GM23338 (cell line): ENCODE data around the gene GMPR. TPM values are rescaled to one million over a fixed set of nuclear protein-coding genes. Genes with fewer than 3 reads are reported as not detected.

Experiments used
- ATAC-seq: fragments of 200-7000 bp; cut with Tn5 transposase; 3 replicates; pipeline ENCODE4 v1.9.1; 2020
- DNase-seq: peaks from one replicate; pipeline ENCODE4 v3.0.0-alpha.2; 2015; ENCODE audit warnings: low spot score
- H2AFZ ChIP-seq: fragments of 200-600 bp; sonication (generic); 2 replicates; pipeline ENCODE4 v1.8.0; 2016; ENCODE audit warnings: antibody characterized with exemption, mild to moderate bottlenecking, moderate library complexity
- H3F3A ChIP-seq: fragments of 200-600 bp; sonication (generic); replicated peaks from 2 replicates; pipeline ENCODE4 v1.8.0; 2017; ENCODE audit warnings: antibody characterized with exemption, mixed run types, low read depth
- H3K27ac ChIP-seq: fragments of 200-600 bp; sonication (generic); 2 replicates; pipeline ENCODE4 v1.6.1; 2016; ENCODE audit warnings: low read depth
- H3K27me3 ChIP-seq: fragments of 200-600 bp; sonication (generic); 2 replicates; pipeline ENCODE4 v1.8.0; 2016; ENCODE audit warnings: mild to moderate bottlenecking, mixed run types, moderate library complexity; ENCODE audit not compliant: insufficient read depth
- H3K36me3 ChIP-seq: fragments of 200-600 bp; sonication (generic); 2 replicates; pipeline ENCODE4 v1.8.0; 2016; ENCODE audit warnings: mild to moderate bottlenecking; ENCODE audit not compliant: insufficient read depth
- H3K4me1 ChIP-seq: fragments of 200-600 bp; sonication (generic); 2 replicates; pipeline ENCODE4 v1.8.0; 2016; ENCODE audit warnings: mild to moderate bottlenecking, moderate library complexity; ENCODE audit not compliant: insufficient read depth
- H3K4me2 ChIP-seq: fragments of 200-600 bp; sonication (generic); 2 replicates; pipeline ENCODE4 v1.7.1; 2017; ENCODE audit warnings: mixed run types
- H3K4me3 ChIP-seq: fragments of 200-600 bp; sonication (generic); 2 replicates; pipeline ENCODE4 v1.6.1; 2016; ENCODE audit warnings: mixed run types
- H3K79me2 ChIP-seq: fragments of 200-600 bp; sonication (generic); replicated peaks from 2 replicates; pipeline ENCODE4 v1.8.0; 2017; ENCODE audit warnings: mild to moderate bottlenecking; ENCODE audit not compliant: insufficient read depth
- H3K9me2 ChIP-seq: fragments of 200-600 bp; sonication (generic); 2 replicates; pipeline ENCODE4 v1.8.0; 2017; ENCODE audit not compliant: insufficient read depth
- H4K20me1 ChIP-seq: fragments of 200-600 bp; sonication (generic); replicated peaks from 2 replicates; pipeline ENCODE4 v1.8.0; 2017; ENCODE audit warnings: mild to moderate bottlenecking; ENCODE audit not compliant: insufficient read depth
- H3K27ac Mint-ChIP-seq: 2 replicates; pipeline ENCODE4 v1.8.0; 2020; ENCODE audit warnings: inconsistent platforms, mild to moderate bottlenecking, moderate library complexity, mixed read lengths
- H3K27me3 Mint-ChIP-seq: 3 replicates; pipeline ENCODE4 v1.8.0; 2022; ENCODE audit warnings: low read depth, mild to moderate bottlenecking, moderate library complexity, mixed read lengths, inconsistent platforms; ENCODE audit not compliant: insufficient read depth, poor library complexity
- H3K36me3 Mint-ChIP-seq: 3 replicates; pipeline ENCODE4 v1.8.0; 2021; ENCODE audit warnings: low read depth, mild to moderate bottlenecking, inconsistent platforms, moderate library complexity, mixed read lengths
- H3K4me1 Mint-ChIP-seq: 3 replicates; pipeline ENCODE4 v1.8.0; 2020; ENCODE audit warnings: mild to moderate bottlenecking, inconsistent platforms, mixed read lengths
- H3K4me3 Mint-ChIP-seq: 3 replicates; pipeline ENCODE4 v1.8.0; 2021; ENCODE audit warnings: moderate library complexity, mild to moderate bottlenecking, inconsistent platforms, mixed read lengths
- H3K9me3 Mint-ChIP-seq: 3 replicates; pipeline ENCODE4 v1.8.0; 2020; ENCODE audit warnings: moderate library complexity, mild to moderate bottlenecking, inconsistent platforms, mixed read lengths
- CREB1 ChIP-seq: fragments of 250-450 bp; sonication (Bioruptor Pico); IDR thresholded peaks from 2 replicates; pipeline ENCODE4 v1.5.0; 2020; ENCODE audit warnings: low read depth, mild to moderate bottlenecking, moderate library complexity
- EZH2 ChIP-seq: fragments of 200-600 bp; sonication (generic); IDR thresholded peaks from one replicate; pipeline ENCODE4 v1.8.0; 2017; ENCODE audit warnings: antibody characterized with exemption, mild to moderate bottlenecking, low read depth; ENCODE audit not compliant: unreplicated experiment
- EZH2phosphoT487 ChIP-seq: fragments of 200-600 bp; sonication (generic); IDR thresholded peaks from one replicate; pipeline ENCODE4 v1.8.1; 2018; ENCODE audit warnings: antibody characterized with exemption; ENCODE audit not compliant: unreplicated experiment
- JUNB ChIP-seq: IDR thresholded peaks from one replicate; pipeline ENCODE4 v1.6.1; 2016; ENCODE audit warnings: antibody characterized with exemption; ENCODE audit not compliant: unreplicated experiment
- NANOG ChIP-seq: IDR thresholded peaks from 2 replicates; pipeline ENCODE4 v1.6.1; 2016; ENCODE audit warnings: antibody characterized with exemption, borderline replicate concordance
- POLR2AphosphoS5 ChIP-seq: IDR thresholded peaks from 2 replicates; pipeline ENCODE4 v1.6.1; 2016; ENCODE audit warnings: antibody characterized with exemption, low read depth
- STAT1 ChIP-seq: IDR thresholded peaks from one replicate; pipeline ENCODE4 v1.6.1; 2016; ENCODE audit warnings: antibody characterized with exemption; ENCODE audit not compliant: unreplicated experiment
- ZNF114 ChIP-seq: fragments of 250-450 bp; sonication (Bioruptor Pico); IDR thresholded peaks from 2 replicates; pipeline ENCODE4 v1.5.0; 2020; ENCODE audit warnings: mild to moderate bottlenecking, moderate library complexity
- ZNF331 ChIP-seq: fragments of 250-450 bp; sonication (Bioruptor Pico); IDR thresholded peaks from 2 replicates; pipeline ENCODE4 v1.5.0; 2020; ENCODE audit warnings: low read depth, mild to moderate bottlenecking, moderate library complexity
- polyA plus RNA-seq: library from polyadenylated mRNA; unstranded; fragments of >200 nt; fragmentation: Nextera tagmentation; extraction: Ambion mirVana; gene quantifications from 2 replicates; pipeline ENCODE4 v1.2.1, GENCODE V29; 2016
- total RNA-seq: library from RNA; depleted of rRNA; stranded (reverse); fragments of >200 nt; shearing (Covaris generic); gene quantifications from 2 replicates; pipeline ENCODE4 v1.2.3, GENCODE V29; 2014
- TF ChIP-seq, protein P1 (sequence below): IDR thresholded peaks from one replicate; pipeline ENCODE4 v1.6.1; 2018; ENCODE audit warnings: antibody characterized with exemption; ENCODE audit not compliant: unreplicated experiment
- TF ChIP-seq, protein P2 (sequence below): fragments of 250-450 bp; sonication (Bioruptor Pico); IDR thresholded peaks from 2 replicates; pipeline ENCODE4 v1.5.0; 2020; ENCODE audit warnings: mild to moderate bottlenecking, moderate library complexity
- TF ChIP-seq, protein P3 (sequence below), 2 experiments: fragments of 200-600 bp in 1 of 2; sonication (generic) in 1 of 2; conservative IDR thresholded peaks; 2 replicates each; pipeline versions ENCODE4 v1.5.1 to v1.6.1; 2016 to 2017; ENCODE audit warnings: antibody characterized with exemption in 2 of 2, low read depth in 2 of 2, mild to moderate bottlenecking in 2 of 2, moderate library complexity in 1 of 2
- TF ChIP-seq, protein P4 (sequence below): IDR thresholded peaks from 2 replicates; pipeline ENCODE4 v1.6.1; 2016; ENCODE audit warnings: antibody characterized with exemption

The GMPR gene
- total and polyA plus RNA-seq, 2 experiments from 2014 or later: 0.23 to 0.35 TPM

DNA sequence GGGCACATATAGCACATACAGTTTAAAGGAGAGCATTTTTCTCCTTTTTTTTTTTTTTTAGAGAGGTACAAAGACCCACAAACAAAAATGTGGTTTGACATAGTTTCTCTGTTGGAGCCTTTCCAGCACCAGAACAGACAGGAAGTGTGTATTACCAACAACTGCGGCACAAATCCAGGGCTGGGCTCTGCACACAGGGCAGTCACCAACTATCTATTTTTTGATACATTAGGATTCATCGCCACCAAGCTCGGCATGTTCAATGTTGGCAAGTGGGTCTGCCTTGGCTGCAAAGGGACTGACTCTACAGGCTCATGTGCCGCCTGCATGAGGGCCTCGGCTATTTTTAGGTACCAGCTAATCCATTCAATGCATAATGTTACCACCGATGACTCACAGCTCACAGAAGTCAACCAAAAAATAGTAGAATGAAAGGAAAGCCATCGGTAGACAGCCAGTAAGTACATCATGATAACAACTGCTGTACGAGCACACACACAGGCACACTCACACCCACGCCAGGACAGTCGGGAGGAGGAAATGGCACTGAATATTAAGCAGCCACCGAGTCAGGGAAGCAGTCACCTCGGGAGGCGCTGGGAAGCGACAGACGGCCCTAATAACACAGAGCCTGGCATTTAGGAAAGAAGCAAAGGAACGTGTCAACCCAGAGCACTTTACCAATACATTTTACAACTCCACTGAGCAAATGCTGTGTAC, 81.6 kb downstream of the GMPR start:
- Mint-ChIP-seq H3K9me3 (no peaks in the 10 kb centered on the region), H3K36me3 (no peaks in the 10 kb centered on the region), H3K4me3 (no peak overlapping the region), H3K27me3 (peaks cover under 1% of the 10 kb centered on the region), H3K27ac (no peak overlapping the region), H3K4me1 (peaks cover 33% of the 10 kb centered on the region)
- no peaks in the 10 kb centered on the region for H3K79me2 ChIP-seq
- DNase-seq (no peak), ATAC-seq (0 out of 3 replicates have a peak, but pooled peaks have one; percentile 9)
- H3K36me3 ChIP-seq: no peaks in the 10 kb centered on the region
- no peaks in the 10 kb centered on the region for H3F3A ChIP-seq
- H3K4me3 ChIP-seq: no peak overlapping the region
- H3K4me1 ChIP-seq: peaks cover 10% of the 10 kb centered on the region; the same call in 1 of the 2 replicates
- no peaks in the 10 kb centered on the region for H4K20me1 ChIP-seq
- no peaks in the 10 kb centered on the region for H3K9me2 ChIP-seq
- H2AFZ ChIP-seq: no peak overlapping the region
- H3K27ac ChIP-seq: no peak overlapping the region
- no peak overlapping the region for H3K4me2 ChIP-seq
- H3K27me3 ChIP-seq: no peaks in the 10 kb centered on the region
- TF ChIP-seq, protein P1, sequence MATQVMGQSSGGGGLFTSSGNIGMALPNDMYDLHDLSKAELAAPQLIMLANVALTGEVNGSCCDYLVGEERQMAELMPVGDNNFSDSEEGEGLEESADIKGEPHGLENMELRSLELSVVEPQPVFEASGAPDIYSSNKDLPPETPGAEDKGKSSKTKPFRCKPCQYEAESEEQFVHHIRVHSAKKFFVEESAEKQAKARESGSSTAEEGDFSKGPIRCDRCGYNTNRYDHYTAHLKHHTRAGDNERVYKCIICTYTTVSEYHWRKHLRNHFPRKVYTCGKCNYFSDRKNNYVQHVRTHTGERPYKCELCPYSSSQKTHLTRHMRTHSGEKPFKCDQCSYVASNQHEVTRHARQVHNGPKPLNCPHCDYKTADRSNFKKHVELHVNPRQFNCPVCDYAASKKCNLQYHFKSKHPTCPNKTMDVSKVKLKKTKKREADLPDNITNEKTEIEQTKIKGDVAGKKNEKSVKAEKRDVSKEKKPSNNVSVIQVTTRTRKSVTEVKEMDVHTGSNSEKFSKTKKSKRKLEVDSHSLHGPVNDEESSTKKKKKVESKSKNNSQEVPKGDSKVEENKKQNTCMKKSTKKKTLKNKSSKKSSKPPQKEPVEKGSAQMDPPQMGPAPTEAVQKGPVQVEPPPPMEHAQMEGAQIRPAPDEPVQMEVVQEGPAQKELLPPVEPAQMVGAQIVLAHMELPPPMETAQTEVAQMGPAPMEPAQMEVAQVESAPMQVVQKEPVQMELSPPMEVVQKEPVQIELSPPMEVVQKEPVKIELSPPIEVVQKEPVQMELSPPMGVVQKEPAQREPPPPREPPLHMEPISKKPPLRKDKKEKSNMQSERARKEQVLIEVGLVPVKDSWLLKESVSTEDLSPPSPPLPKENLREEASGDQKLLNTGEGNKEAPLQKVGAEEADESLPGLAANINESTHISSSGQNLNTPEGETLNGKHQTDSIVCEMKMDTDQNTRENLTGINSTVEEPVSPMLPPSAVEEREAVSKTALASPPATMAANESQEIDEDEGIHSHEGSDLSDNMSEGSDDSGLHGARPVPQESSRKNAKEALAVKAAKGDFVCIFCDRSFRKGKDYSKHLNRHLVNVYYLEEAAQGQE: no peak
- TF ChIP-seq, protein P2, sequence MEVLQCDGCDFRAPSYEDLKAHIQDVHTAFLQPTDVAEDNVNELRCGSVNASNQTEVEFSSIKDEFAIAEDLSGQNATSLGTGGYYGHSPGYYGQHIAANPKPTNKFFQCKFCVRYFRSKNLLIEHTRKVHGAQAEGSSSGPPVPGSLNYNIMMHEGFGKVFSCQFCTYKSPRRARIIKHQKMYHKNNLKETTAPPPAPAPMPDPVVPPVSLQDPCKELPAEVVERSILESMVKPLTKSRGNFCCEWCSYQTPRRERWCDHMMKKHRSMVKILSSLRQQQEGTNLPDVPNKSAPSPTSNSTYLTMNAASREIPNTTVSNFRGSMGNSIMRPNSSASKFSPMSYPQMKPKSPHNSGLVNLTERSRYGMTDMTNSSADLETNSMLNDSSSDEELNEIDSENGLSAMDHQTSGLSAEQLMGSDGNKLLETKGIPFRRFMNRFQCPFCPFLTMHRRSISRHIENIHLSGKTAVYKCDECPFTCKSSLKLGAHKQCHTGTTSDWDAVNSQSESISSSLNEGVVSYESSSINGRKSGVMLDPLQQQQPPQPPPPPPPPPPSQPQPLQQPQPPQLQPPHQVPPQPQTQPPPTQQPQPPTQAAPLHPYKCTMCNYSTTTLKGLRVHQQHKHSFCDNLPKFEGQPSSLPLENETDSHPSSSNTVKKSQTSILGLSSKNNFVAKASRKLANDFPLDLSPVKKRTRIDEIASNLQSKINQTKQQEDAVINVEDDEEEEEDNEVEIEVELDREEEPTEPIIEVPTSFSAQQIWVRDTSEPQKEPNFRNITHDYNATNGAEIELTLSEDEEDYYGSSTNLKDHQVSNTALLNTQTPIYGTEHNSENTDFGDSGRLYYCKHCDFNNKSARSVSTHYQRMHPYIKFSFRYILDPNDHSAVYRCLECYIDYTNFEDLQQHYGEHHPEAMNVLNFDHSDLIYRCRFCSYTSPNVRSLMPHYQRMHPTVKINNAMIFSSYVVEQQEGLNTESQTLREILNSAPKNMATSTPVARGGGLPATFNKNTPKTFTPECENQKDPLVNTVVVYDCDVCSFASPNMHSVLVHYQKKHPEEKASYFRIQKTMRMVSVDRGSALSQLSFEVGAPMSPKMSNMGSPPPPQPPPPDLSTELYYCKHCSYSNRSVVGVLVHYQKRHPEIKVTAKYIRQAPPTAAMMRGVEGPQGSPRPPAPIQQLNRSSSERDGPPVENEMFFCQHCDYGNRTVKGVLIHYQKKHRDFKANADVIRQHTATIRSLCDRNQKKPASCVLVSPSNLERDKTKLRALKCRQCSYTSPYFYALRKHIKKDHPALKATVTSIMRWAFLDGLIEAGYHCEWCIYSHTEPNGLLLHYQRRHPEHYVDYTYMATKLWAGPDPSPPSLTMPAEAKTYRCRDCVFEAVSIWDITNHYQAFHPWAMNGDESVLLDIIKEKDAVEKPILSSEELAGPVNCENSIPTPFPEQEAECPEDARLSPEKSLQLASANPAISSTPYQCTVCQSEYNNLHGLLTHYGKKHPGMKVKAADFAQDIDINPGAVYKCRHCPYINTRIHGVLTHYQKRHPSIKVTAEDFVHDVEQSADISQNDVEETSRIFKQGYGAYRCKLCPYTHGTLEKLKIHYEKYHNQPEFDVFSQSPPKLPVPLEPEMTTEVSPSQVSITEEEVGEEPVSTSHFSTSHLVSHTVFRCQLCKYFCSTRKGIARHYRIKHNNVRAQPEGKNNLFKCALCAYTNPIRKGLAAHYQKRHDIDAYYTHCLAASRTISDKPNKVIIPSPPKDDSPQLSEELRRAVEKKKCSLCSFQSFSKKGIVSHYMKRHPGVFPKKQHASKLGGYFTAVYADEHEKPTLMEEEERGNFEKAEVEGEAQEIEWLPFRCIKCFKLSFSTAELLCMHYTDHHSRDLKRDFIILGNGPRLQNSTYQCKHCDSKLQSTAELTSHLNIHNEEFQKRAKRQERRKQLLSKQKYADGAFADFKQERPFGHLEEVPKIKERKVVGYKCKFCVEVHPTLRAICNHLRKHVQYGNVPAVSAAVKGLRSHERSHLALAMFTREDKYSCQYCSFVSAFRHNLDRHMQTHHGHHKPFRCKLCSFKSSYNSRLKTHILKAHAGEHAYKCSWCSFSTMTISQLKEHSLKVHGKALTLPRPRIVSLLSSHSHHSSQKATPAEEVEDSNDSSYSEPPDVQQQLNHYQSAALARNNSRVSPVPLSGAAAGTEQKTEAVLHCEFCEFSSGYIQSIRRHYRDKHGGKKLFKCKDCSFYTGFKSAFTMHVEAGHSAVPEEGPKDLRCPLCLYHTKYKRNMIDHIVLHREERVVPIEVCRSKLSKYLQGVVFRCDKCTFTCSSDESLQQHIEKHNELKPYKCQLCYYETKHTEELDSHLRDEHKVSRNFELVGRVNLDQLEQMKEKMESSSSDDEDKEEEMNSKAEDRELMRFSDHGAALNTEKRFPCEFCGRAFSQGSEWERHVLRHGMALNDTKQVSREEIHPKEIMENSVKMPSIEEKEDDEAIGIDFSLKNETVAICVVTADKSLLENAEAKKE (CRISPR knock-in tag): no peak
- TF ChIP-seq ZNF331 (CRISPR knock-in tag) (no peak), EZH2 (no peak), ZNF114 (CRISPR knock-in tag) (no peak), CREB1 (CRISPR knock-in tag) (no peak), NANOG (no peak), STAT1 (no peak), EZH2phosphoT487 (no peak), POLR2AphosphoS5 (no peak), JUNB (no peak)
- TF ChIP-seq, protein P3, sequence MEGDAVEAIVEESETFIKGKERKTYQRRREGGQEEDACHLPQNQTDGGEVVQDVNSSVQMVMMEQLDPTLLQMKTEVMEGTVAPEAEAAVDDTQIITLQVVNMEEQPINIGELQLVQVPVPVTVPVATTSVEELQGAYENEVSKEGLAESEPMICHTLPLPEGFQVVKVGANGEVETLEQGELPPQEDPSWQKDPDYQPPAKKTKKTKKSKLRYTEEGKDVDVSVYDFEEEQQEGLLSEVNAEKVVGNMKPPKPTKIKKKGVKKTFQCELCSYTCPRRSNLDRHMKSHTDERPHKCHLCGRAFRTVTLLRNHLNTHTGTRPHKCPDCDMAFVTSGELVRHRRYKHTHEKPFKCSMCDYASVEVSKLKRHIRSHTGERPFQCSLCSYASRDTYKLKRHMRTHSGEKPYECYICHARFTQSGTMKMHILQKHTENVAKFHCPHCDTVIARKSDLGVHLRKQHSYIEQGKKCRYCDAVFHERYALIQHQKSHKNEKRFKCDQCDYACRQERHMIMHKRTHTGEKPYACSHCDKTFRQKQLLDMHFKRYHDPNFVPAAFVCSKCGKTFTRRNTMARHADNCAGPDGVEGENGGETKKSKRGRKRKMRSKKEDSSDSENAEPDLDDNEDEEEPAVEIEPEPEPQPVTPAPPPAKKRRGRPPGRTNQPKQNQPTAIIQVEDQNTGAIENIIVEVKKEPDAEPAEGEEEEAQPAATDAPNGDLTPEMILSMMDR (conservative IDR thresholded peaks at IDR 0.05; ENCODE audit: low read depth in 2 of 2): no peak
- TF ChIP-seq, protein P4, sequence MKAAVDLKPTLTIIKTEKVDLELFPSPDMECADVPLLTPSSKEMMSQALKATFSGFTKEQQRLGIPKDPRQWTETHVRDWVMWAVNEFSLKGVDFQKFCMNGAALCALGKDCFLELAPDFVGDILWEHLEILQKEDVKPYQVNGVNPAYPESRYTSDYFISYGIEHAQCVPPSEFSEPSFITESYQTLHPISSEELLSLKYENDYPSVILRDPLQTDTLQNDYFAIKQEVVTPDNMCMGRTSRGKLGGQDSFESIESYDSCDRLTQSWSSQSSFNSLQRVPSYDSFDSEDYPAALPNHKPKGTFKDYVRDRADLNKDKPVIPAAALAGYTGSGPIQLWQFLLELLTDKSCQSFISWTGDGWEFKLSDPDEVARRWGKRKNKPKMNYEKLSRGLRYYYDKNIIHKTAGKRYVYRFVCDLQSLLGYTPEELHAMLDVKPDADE: no peak
